Activated CD4-positive, alpha-beta T cell treated with anti-CD3 and anti-CD28 coated beads for 1 hour (primary cell): ENCODE data around the gene FBP1.
"Not testable (repeated sequence)": the region's sequence is repeated elsewhere in the genome, so short reads cannot be mapped to it uniquely, and the experiment has no call there.

Source experiments
- DNase-seq: peaks from one replicate; pipeline ENCODE4 v3.0.0-alpha.2; 2020

FBP1 gene

DNA sequence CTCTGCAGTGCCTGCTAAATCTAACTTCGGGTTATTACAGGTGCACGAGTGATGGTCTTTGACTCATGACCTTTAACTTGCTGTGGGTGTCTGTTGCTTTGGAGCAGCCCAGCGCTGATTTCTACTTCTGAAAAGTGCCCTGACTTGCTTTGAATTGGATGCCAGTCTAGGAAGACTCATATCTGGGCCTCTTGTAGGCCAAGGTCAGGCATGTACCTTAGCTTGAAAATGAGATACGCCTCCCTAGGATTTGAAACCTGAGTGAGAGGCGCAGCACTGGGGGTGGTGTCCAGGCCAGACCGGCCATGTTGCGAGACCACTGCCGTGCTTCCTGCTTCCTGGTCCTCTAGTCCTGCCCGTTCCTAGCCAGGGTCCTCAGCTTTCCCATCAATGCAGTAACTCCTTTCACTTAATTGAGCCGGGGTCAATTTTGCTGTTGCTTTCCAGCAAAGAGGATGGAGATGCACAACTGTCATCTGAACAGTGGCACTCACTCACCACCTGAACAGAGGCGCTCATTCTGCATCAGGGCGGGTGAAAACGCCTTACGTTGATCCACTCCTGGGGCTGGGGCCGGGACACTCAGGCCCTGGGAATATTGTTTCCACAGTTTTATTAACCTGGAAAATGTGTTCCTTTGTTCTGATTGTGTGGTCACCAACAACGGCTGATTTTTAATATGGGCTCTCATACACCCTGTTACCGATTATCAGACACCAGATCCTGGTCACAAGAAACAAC lies 70.2 kb downstream of the FBP1 start:
- DNase-seq = no peak

DNA sequence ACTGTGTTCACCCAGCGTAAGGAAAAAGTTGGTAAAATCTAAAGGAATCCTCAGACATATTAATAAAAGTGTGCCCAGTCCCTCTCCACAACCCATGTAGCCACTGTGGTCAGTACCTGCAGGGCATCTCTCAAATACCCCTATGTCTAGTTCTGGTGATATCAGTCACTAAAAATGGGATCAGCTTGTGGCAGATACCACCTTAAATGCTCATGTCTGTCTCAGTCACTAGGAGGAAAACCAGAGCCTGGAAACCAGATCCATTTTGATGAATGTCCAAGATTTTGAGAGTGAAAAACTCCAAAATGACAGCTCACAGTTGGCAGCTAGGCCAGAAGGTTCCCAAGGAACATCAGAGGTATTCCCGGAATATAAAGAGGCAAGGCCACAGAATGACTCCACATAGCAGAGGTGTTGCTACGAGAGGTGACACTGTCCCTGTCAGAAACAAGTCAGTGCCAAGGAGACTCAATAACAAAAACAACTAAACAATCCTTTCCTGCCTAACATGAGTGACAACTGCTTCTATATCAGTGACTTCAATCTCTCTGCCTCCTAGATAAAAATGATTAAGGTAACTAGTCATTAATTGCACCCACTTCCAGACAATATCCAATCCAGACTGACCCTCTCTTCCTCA lies 70.9 kb downstream of the FBP1 start:
- DNase-seq = no peak

DNA sequence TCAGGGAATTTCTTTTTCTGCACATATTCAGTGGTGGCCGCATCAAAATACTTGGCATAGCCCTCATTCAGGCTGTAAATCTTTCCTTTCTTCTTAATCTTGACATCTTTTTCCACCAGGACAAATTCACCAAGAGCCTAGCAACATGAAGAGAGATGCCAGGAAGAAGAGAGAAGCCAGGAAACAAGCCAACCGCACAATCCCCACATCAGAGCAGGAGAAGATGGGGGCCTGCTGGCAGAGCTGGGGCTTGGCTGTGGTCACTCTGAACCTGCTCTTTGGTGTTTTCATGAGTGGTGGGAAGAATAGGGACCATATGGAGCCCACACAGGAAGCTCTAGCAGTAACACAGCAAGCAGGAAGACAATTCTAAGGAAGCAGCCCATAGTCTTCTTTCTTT lies 72.0 kb downstream of the FBP1 start:
- DNase-seq = no peak

DNA sequence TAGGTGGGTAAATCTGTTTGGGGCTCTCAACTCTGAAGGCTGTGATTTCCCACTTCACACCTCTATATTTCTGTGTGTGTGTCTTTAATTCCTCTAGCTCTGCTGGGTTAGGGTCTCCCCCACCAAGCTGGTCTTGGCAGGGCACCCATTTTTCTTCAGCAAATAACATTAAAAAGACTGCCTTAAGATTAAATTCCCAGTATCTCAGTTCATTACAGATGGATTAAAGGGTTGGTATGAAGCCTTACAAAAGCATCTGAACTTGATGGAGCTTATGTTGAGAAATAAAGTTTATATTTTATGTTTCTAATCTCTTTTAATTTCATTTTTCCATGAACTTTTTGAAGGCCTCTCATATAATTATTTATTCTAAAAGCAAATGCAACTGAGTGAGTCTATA lies 72.8 kb downstream of the FBP1 start:
- no peak for DNase-seq

DNA sequence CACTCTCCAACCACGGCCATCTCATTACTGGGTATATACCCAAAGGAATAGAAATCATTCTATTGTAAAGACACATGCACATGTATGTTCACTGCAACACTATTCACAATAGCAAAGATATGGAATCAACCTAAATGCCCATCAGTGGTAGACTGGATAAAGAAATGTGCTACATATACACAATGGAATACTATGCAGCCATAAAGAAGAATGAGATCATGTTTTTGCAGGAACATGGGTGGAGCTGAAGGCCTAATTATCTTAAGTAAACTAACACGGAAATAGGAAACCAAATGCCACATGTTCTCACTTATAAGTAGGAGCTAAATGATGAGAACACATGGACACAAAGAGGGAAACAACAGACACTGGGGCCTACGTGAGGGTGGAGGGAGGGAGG lies 75.0 kb downstream of the FBP1 start:
- DNase-seq = not testable (repeated sequence)

DNA sequence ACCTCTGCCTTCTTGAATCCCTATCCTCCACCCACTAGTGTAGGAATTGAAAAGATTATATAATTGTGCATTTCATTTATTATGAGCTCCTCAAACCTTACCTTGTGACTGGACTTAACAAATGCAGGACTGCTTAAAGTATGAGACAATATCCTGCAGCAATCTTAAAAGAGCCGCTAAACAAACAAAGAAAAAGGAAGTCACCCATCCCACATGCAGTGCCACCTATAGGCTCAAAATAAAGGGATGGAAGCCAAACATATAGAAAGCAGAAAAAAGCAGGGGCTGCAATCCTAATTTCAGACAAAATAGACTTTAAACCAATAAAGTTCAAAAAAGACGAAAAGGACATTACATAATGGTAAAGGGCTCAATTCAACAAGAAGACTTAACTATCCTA lies 75.8 kb downstream of the FBP1 start:
- DNase-seq = no peak

DNA sequence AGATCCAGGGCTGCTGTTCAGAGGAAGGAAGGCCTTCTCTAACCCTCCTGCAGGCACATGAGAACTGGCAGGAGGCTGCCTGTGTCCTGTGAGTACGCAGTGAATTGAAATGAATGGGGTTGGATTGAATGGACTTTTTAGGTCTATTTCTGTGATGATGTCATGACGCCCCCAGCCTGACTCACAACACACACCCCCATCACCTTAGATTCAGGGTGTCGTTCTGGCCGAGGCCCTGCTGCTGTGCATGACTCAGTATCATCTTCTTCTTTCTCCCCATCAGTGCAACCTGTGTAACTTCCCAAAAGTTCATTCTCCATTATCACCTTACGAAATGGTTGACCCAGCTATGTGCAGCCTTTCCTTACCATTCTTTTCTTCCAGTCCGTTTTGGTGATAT lies 79.1 kb downstream of the FBP1 start:
- DNase-seq = no peak

DNA sequence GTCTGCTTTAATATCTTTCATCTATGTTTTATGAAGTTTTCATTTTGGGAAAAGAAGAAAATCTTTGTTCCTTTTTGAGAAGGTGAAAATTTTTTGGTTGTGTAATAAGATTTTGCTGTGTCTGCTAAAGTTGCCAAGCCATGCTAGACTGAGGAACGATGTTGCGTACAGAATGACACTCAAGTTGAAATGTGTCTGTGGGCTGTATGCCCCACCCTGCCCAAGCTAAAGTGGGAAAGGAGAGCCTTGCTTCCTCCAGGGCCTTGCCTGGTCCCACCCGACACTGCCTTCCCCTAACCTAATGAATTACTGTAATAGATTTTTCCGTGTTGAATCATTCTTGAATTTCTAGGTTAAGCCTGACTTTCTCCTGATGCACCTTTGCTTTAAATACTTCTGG lies 81.9 kb downstream of the FBP1 start:
- DNase-seq = no peak

DNA sequence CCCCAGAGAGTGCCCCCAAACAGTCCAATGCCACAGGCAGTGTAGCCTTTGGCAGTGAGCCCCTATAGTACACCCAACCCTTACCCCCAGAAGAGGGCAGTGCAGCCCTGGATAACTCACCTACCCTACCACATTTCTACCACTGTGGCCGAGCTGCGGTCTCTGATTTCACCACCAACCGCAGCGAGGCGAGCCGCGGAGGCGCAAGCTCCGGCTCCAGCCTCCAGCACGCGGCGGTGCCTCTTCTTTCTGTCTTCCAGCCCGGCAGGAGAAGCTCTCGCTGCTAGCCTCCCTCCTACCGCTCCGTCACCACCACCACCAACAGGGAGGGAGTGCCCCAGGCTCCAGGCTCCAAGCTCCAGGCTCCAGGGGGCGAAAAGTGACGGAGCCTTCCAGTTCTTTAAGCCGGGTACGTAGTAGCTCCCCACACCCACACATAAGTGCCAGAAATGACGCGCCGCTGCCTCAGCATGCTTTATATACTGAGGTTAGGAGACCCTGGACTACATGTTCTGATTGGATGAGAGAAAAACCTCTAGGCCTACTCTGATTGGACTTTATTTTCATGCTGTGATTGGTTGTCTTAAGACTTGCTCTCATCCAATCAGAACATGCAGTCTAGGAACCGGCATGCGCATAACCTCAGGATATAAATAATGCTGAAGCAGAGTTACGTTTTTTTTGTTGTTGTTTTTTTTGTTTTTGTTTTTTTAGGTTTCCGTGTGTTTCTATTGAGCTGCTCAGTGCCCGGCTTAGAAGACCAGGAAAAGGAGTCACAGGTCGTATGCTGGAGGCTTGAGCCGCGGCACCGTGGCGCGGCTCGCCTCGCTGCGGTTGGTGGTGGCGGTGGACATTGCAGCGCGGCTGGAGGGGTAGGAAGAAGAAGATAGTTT lies 84.6 kb downstream of the FBP1 start, which contains the start of gene PCAT7:
PCAT7 (plus strand) TSS at position 645 of the 893 bp plus-strand sequence.
- no peak for DNase-seq

DNA sequence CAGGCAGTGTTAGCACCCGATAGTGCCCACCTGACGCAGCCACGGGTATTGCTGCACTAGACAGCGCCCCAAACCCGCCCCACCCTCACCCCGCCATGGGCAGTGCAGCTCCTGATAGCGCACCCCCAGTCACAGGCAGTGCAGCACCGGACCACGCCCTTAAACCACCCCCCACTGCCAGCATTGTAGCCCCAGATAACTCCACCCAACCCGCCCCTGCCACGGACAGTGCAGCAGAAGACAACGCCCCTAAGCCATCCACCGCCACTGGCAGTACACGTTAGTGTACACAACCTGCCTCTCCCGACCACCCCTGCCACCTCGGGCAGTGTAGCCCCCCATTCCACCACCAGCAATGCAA lies 85.3 kb downstream of the FBP1 start:
- no peak for DNase-seq
